HS-5 (cell line): ENCODE data around the gene ATIC.

Experiments
- DNase-seq: peaks from one replicate; pipeline ENCODE4 v3.0.0-alpha.2; 2012; ENCODE audit warnings: low read depth

ATIC gene

DNA sequence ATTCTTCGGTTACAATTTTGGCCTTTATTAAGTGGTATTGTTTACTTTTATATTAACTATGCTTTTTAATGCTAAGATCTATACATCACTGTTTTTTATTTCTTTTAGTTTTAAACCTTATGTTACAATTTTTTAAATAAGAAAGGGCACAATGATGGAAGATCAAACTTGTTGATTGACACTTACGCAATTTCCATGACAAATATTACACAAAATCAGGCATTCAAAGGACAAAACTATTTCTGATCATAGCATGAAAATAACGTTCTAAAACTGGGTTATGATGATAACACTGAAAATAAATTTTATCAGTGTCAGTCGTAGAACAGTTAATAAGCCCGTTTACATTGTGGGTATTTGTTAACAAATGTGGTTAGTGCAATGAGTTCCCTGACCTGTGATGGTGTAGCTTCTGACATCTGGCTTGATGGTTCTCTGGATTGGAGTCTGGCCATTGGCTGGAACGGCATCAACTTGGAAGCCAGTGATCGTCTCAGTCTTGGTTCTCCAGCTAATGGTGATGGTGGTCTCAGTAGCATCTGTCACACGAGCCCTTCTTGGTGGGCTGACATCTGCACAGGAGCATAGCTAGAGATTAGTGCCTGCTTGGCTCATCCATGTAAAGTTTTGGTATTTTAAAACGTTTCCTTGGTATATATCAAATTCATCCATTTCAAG is 64.4 kb downstream of the ATIC start:
- DNase-seq, result no peak

DNA sequence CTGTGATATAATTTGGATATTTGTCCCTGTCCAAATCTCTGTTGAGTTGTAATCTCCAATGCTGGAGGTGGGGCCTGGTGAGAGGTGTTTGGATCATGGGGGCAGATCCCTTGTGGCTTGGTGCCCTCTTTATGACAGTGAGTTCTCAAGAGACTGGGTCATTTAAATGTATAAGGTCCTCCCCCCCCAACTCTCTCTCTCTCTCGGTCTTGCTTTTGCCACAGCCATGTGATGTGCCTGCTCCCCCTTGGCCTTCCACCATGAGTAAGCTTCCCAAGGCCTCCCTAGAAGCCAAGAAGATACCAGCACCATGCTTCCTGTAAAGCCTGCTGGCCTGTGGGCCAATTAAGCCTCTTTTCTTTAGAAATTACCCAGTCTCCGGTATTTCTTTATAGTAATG is 65.4 kb downstream of the ATIC start:
- DNase-seq, result no peak

GRCh38 chr2:215378045-215378444 is 66.2 kb downstream of the ATIC start:
- DNase-seq, result no peak

DNA sequence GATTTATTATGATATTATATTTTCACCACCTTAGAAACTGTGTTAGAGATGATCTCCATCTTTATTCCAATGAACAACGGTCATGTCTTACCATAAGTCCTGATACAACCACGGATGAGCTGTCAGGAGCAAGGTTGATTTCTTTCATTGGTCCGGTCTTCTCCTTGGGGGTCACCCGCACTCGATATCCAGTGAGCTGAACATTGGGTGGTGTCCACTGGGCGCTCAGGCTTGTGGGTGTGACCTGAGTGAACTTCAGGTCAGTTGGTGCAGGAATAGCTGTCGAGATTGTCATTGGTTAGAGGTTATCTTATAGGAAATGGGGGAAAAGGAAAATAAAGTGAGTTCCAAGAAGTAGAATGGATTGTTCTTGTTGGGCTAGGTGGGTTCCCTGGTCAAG is 67.2 kb downstream of the ATIC start:
- no peak for DNase-seq

DNA sequence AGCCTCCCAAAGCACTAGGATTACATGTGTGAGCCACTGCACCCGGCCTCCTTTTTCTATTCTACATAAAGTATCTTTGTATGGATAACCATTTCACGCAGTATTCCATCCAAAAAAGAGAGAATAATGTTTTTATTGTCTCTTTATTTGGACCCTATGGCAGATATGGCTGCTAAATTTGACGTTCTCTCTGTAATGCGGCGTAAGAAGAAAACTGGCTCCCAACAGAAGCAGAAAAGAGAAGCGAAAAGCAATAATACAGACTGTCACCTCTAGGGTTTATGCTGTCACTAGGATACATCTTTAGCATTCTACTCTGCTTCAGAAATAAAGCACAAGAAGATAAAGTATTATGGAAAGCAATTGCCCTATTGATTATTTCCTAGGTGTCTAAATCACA is 68.1 kb downstream of the ATIC start:
- DNase-seq, result no peak

DNA sequence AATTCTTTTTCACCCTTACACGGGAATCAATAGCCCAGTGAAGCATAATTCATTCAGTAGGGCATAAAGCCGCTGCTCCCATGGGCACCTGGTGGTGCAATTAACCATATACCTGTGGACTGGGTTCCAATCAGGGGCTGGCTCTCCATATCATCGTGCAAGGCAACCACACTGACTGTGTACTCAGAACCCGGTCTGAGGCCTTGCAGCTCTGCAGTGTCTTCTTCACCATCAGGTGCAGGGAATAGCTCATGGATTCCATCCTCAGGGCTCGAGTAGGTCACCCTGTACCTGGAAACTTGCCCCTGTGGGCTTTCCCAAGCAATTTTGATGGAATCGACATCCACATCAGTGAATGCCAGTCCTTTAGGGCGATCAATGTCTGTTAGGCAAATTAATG is 68.8 kb downstream of the ATIC start:
- no peak for DNase-seq

- no peak for DNase-seq
Measured at GRCh38 chr2:215382011-215382410, 70.2 kb downstream of the ATIC start.

DNA sequence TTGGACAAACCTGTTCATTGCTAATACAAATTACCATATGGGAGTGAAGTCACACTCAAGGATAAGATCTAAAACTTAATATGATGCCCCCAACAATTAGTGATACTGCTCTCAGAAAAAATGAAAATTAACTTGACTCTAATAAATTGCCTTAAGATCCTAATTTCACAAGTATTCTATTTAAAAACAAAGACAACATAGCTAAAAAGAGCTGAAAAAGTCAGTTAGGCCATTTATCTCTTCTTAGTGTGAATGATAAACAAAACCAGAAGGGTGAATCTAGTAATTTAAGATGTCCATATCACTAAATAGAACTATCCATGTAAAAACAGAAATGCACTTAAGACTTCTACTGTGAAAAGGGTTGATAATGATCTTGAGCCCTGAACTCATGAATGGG is 70.6 kb downstream of the ATIC start:
- no peak for DNase-seq

DNA sequence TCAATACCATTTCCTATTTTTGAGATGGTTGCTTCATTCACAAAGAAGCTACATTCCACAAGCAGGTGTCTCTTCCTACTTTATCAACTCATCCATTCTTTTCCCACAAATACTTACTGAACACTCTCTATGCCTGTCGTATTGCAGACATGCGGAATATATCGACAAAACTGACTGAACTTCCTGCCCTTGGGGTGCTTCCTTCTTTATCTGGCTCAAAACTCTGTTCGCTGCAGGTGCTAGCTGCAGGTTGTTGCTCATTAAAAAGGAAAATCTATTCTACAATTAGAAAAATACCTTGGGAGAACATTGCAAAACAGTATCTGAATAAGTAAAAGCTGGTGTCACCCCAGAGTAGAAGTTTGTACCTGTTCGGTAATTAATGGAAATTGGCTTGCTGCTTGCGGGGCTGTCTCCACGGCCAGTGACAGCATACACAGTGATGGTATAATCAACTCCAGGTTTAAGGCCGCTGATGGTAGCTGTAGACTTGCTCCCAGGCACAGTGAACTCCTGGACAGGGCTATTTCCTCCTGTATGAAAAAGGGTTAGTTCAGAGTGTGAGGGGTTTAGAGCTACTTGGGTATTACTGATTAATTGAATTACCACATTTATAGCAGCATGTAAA is 71.9 kb downstream of the ATIC start:
- no peak for DNase-seq

DNA sequence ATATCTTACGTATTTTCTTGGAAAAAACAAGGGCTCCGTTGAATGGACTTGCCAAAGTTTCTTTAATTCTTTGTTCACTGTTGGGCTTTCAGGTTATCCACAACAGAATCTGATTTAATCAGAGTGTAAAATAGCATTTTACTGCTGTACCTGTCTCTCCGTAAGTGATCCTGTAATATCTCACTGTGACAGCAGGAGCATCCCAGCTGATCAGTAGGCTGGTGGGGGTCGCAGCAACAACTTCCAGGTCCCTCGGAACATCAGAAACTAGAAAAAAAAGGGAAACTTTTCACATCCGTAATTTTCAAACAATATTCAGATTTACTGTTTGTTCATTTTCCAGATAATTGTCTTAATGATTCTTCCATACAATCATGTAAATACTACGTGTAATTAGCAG is 72.9 kb downstream of the ATIC start:
- no peak for DNase-seq

DNA sequence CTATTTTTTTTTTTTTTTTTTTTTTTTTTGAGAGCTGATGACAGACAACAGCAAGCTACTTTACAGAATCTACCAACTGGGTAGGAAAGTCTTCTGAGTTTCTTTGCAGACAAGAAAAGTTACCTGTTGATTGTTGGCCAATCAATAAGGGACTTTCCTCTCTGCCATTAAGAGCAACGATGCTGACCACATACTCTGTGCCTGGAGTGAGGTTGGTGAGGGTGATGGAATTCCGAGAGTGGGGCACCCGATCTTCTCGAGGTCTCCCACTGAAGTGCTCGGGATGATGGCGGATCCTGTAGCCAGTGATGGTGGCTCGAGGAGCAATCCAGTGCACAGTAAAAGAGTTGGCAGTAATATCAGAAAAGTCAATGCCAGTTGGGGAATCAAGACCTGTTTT is 74.7 kb downstream of the ATIC start:
- DNase-seq, result no peak

- no peak for DNase-seq
Measured at GRCh38 chr2:215388002-215388728, 76.3 kb downstream of the ATIC start.

GRCh38 chr2:215390550-215390913 is 78.7 kb downstream of the ATIC start:
- DNase-seq, result no peak

DNA sequence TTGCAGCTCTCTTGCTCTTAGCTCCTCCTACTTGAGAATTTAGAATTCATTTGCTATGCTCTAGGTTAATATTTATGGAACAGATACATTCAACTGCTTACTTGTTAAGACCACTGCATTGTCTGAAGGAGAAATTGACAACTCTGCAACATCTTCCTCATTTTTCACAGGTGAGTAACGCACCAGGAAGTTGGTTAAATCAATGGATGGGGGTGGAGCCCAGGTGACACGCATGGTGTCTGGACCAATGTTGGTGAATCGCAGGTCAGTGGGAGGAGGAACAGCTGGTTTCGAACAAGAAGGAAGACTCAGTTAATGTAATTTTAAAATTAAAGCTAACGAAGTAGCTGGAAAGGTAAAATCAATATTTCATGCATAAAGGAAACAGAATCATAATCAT is 79.7 kb downstream of the ATIC start:
- no peak for DNase-seq

- DNase-seq, result no peak
Measured at GRCh38 chr2:215392164-215392563, 80.3 kb downstream of the ATIC start.

- no peak for DNase-seq
Measured at GRCh38 chr2:215392687-215393270, 80.9 kb downstream of the ATIC start.

DNA sequence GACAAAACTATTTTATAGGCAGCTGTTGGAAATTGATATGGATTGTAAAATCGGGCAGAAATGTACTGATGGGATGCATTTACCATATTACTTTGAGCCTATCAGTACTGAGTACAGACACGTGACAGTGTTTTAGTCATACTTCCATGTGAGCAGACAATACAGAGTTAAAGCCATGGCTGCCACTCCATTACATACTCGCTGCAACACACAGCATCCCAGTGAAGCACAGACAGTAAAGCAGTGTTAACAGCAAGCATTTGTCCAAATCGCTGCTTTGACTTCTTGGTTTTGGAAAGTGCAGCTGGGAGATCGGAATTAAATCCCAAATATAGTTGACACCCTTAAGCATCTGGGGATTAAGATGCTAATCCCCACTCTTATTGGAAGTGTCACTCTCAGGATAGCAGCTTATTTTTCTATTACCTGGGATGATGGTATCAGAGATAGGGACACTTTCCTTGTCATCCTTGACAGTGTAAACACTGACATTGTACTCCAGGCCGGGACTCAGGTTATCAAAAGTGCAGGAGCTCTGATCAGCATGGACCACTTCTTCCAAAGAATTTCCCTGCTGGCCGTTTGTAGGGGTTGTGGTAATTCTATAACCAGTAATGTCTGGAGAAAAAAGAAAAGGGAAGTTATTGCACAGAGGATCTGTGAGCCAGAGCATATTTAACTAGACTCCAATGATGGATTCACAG is 82.4 kb downstream of the ATIC start:
- no peak for DNase-seq

DNA sequence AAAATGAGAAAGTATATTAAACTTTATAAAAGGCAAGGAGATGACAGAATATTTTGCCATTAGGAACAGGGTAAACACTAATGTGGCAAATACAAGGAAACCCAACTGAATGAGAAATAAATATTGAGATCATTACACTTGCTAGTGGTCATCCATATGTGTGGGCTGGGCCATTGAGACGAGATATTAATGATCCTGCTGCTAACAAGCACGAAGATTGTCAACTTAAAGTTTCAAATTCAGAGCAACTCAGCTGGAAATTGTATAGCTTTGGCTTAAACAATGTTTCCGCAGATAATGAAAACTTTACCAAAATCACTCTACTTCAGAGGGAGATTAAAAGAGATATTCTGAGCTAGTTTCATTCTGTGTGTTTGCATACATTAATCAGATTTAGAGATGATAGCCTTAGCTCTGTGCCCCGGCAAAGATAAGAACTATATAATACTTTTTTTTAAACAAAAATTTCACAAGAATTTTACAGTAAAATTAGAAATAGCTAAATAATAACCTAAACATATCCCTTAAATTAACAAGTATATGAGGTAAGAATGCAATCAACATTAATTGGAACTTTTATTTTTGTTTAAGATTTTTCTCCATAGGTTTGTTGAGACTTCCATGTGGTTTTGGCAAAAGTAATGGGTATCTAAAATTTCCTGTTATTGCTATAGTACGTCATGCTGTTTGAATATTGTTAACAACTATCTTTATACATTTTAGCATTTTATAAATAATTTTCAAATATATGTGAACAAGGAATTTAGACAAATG is 84.0 kb downstream of the ATIC start:
- no peak for DNase-seq

- DNase-seq, result peak; percentile 56
Measured at GRCh38 chr2:215396595-215397313, 84.9 kb downstream of the ATIC start.

- no peak for DNase-seq
Measured at GRCh38 chr2:215397632-215398341, 85.9 kb downstream of the ATIC start.
